ENCODE data around the gene VCL.
"Not testable (repeated sequence)": the region's sequence is repeated elsewhere in the genome, so short reads cannot be mapped to it uniquely, and the experiment has no call there.

VCL gene

DNA sequence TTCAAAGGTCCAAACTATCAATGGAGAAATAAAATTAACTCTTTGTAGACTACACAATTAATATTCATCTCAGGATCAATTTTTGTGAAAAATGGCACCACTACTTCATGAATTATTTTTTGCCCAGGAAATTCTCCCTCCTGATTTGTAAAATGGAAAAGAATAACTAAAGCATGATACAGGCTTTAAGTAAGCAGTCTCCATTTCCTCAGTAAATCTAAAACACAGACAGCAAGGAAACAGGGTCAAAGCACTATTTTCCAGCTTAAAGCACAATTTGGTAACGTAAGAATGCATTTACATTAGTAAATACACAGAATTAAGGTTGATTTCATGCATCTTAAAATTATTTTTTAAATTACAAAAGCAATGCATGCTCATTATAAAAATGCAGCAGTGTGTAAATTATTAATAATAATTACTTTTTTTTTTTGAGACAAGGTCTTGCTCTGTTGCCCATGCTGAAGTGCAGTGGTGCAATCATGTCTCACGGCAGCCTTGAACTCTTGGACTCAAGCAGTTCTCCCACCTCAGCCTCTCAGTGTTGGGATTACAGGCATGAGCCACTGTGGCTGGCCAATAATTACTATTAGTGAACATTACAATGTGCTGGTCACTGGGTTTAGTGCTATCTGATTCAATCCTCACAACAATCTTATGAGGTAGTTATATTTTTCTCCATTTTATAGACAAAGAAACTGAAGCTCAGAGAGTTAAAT is 26.1 kb upstream of the VCL start:
- no peak for DNase-seq (ENCODE audit: low read depth)

DNA sequence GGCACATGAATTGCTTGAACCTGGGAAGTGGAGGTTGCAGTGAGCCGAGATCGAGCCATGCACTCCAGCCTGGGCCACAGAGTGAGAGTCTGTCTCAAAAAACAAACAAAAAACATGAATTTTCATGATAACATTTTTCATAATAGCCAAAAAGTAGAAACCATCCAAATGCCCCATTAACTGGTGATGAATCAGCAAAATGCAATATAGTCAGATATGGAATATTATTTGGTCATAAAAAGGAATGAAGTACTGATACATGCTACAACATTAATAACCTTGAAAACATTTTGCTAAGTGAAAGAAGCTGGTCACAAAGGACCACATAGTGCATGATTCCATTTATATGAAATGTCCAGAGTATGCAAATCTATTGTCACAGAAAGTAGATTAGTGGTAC is 24.5 kb upstream of the VCL start:
- no peak for DNase-seq (ENCODE audit: low read depth)

DNA sequence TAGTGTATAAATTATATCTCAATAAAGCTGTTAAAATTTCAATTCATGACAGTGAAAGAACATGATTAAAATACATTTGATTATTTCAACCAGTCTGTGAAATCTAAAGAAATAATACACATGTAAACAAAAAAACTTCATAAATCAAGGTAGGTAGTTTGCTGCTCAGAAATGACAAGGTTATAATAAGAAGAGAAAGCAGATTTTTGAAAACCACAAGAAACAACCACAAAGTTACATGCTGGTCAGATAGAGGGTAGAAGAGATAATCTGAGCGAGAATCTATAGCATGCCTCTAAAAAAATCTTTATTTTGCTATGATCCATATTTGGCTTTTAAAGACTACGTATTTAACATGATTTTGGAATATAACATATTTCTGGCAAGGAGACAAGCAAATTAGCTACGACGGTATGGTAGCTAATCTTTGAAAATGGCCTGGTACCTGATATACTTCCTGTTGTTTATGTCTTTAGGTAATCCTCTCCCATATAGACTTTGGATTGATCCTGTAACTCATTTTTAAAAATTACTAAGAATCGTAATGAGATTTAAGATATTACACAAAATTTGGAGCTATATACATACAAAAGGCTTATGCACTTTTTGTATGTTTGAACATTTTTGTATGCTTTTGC is 23.5 kb upstream of the VCL start:
- no peak for DNase-seq (ENCODE audit: low read depth)

DNA sequence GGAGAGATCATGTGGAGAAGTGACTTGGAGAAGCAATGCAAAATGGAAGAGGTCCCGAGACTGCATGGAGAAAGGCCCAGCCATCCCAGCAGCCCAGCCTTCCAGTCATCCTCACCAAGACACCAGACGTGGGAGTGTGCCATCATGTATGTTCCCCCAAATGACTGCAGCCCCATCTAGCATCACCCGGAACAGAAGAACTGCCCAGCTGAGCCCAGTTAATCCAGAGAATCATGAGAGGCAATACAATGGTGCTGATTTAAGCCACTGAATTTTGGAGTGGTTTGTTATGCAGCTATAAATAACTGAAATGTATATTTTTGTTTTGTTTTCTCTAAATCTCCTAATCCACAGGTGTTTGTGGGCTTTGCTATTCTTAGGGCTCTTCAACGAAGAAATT is 22.5 kb upstream of the VCL start:
- DNase-seq (ENCODE audit: low read depth): no peak

DNA sequence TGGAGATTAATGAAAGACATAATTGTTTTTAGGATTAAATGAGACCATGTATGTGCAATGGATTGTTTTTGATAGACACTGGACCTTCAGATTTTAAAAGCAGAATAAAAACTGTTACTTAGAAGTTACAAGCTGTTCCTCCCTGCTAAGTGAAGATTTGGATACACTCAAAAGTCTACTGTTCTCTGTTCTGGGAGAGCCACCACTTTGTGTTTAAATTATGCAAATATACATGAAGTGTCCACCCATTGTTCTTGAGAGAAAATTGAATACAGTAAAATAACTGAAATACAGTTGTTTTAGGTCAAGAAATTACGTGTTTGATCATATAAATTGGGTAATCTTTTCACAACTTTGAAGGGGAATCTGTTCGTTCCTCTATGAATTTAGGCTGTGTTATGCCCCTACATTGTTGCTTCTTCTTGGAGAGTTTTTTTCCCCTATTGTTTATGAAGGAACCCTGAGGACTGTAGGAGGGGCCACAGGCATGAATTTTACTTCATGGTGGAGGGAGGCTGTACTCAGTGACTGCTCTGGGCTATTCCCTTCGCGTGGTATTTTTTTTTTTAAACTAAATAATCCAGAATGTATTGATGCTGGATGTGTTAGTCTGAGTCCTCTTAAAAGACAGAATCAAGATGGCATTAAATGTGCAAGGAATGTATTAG is 18.6 kb upstream of the VCL start:
- DNase-seq (ENCODE audit: low read depth): no peak

DNA sequence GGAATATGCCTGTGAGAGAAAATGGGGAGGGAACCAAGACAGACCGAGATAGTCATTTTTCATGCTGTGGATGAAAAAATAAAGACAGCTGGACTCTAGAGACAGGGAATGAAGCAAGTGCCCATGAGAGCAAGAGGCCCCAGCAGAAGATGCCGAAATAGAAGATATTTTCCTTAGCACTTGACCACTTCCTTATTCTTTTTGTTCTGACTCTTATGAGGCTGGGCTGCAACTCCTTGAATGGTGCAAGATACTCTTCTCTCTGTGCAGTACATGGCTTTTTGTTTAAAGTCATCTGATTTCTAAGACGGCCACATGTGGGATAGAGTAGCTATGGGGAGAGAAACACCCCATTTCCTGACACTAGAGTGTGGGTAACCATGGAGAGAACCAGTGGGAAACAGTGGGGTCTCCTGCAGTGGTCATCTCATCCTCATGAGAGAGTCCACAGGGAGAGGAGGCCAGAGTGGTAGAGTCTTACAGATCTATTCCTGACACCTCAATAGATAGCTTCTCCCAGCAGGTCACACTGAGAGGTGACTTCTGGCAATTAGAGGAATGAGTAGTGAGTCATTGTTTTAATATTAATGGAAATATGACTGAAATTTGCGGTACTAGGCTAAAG is 18.0 kb upstream of the VCL start:
- DNase-seq (ENCODE audit: low read depth): no peak

DNA sequence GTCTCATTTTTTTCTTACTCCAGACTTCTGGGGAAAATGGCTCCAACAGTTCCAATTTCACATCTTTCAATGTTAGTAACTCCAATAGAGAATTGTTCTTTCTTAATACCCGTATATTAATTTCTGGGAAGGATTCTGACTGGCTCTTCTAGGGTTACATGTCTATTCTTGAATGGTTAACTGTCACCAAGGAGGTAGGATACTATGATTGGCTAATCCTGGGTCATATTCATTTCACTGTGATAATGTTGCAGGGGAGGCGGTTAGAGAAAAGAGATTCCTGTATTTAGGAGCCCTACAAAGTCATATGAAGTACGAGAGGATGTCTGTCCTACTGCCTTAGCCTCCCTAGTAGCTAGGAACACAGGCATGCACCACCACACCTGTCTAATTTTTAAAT is 16.1 kb upstream of the VCL start:
- no peak for DNase-seq (ENCODE audit: low read depth)

DNA sequence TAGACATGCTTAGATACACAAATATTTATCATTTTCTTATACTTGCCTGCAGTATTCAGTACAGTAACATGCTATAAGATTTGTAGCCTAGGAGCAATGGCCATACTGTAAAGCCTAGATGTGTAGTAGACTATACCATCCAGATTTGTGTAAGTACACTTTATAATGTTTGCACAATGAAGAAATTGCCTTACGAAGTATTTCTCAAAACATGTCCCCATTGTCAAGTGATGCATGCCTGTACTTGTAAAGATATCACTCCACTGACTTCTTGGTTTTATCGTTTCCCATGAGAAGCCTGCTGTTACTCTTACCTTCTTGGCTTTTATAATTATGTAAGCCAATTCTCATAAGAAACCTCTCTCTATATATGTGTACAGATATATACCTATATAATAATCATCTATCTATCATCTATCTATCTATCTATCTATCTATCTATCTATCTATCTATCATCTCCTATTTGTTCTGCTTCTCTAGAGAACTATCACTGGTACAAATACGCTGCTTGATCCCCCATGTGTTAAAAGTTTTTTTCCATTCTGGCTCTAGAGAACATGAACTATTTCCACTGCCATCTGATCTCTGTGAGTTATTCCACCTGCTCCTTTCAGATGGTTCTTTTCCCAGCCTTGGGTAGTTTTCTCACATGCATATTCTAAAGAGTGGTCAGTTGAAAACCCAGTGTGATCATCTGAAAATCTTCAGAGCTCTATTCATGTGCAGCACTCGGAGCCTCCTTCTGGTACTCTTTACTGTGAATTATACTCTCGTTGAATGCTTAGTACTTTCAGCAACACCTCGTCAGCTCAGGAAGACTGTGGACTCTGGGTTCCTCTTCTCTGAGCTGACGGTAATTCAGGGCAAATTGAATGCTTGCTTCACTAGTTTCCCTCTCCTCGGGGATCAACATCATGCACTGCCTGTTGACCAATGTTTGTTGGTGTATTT is 14.5 kb upstream of the VCL start:
- DNase-seq (ENCODE audit: low read depth): no peak

DNA sequence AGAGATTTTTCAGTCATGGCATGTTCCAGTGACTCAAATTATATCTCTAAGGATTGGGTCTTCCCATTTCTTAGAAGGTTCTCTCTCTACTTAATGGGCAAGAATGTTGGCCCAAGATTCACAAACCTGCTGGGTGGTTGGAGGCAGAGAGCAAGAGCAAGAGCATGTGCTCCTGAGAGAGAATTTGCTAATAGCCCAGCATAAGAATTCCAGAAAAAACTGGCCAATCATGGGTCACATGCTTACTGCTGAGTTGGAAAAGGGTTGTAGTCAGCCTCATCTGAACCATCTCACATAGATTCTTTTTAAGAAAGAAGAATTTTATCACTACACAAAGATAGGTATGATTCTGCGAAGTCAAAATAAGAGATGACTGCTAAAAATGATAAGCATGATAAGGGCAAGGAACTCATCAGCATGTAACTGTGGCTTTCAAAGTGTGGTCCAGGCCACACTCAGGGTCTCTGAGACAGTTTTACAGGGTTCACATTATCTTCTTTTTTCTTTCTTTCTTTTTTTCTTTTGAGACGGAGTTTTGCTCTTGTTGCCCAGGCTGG is 8.2 kb upstream of the VCL start:
- DNase-seq (ENCODE audit: low read depth): no peak

DNA sequence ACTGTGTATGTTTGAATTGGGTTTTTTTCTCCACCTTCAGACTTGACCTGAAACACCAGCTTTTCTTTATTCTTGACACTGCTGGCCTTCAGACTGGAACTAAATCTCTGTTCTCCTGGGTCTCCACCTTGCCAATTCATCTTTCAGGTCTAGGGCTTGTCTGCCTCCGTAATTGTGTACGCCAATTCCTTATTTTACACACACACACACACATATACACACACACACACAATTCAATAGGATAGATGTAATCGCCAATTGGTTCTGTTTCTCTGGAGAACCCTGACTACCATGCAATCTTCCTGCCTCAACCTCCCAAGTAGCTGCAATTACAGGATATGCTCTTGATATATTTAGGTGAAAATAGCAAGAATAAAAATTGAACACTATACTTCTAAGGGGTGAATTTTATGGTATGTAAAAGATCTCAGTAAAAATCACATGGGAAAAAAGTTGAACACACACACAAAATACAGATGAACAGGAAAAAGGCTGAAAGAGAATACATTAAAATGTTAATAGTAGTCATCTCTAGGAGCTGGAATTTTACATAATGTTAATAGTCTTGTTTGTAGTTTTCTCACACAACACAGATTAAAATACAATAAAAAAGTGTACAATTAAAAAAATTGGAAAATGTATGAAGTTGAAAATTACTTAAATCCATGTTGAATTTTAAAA is 6.6 kb upstream of the VCL start:
- DNase-seq (ENCODE audit: low read depth): no peak

DNA sequence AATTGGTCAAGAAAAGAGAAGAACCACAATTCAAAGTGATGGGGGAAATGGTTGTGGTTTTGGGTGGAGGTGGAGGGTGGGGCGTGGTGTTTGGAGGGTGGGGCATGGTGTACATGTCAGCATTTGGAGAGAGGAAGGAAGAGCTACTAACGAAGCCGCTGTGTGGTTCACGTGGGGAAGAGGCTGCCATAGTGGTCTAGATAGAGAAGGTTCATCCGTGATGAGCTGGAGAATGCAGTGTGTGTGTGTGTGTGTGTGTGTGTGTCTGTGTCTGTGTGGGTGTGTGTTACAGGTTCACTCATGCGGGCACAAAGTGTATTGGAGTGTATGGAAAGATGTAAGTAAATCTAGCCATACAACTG is 6.1 kb upstream of the VCL start:
- no peak for DNase-seq (ENCODE audit: low read depth)

DNA sequence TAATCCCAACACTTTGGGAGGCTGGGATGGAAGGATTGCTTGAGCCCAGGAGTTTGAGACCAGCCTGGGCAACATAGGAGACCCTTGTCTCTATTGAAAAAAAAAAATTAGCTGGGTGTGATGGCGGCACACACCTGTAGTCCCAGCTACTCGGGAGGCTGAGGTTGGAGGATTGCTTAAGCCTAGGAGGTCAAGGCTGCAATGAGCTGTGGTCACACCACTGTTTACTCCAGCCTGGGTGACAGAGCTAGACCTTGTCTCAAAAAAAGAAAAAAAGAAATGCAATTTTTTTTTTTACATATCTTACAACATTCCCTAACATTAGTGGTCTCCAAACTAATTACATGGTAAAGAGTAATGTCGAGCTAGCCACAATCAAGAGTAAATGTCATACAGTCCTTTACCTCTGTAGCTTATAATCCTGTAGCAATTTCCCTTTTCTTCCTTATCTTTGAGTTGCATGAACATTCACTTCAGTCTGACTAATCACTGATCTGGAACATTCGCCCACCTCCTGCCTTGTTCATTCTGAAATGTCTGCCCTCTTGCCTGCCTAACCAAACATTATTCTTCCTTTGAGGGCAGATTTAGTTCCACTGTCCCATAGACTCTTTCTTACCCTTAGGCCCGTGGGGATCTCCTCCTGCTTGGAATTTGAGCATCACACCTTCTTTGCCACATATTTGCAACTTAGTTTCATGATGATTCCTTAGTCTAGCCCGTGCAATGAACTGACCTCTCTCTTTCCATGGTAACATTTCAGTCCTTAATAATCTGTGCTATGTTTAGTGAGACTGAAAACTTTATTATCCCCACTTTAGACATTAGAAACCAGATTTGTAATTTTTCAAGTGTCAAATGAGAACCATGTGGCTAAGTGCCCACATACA is 4.8 kb upstream of the VCL start:
- no peak for DNase-seq (ENCODE audit: low read depth)

DNA sequence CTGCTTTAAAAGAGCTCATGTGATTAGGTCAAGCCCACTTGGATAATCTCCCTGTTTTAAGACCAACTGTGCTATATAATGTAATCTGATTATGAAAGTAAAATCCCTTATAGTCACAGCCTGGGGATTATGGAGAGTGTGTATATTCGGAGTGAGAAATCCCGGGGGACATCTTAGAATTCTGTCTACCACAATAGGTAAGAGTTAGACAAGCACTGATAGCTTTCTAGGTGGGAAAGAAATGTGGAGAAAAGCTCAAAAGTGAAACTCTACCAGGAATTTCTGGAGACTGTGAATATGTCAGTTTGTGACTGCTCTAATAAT is 2.9 kb upstream of the VCL start:
- no peak for DNase-seq (ENCODE audit: low read depth)

DNA sequence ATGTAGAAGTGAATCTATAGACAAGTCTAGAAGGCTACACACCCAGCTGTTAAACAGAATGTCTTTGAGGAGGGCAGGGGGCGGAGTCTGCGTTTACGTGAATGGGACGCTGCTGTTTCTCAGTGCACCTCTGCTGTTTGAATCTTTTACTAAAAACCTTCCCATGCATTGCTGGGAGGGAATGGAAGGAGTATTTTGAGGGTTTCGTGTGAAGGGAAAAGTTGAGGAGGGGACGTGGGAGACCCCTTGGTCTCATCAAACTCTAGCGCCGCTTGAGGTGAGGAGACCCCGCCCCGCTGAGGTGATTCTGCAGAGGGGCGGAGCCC is 492 bp upstream of the VCL start:
- DNase-seq (ENCODE audit: low read depth): no peak

DNA sequence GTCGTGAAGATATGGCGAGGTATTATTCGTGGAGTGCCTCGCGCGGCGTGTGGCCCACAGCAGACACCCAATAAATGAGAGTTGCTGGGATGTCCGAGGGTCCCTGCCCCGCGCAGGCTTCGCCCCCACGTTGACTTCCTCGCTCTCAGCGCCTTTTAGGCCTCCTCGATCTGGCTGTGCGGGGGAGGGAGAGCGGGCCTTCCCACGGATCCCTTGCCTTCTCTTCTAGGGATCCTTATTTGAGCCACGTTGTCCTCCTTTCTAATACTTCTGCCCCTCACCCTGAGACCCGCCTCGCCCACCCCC is 660 bp downstream of the VCL start:
- no peak for DNase-seq (ENCODE audit: low read depth)

DNA sequence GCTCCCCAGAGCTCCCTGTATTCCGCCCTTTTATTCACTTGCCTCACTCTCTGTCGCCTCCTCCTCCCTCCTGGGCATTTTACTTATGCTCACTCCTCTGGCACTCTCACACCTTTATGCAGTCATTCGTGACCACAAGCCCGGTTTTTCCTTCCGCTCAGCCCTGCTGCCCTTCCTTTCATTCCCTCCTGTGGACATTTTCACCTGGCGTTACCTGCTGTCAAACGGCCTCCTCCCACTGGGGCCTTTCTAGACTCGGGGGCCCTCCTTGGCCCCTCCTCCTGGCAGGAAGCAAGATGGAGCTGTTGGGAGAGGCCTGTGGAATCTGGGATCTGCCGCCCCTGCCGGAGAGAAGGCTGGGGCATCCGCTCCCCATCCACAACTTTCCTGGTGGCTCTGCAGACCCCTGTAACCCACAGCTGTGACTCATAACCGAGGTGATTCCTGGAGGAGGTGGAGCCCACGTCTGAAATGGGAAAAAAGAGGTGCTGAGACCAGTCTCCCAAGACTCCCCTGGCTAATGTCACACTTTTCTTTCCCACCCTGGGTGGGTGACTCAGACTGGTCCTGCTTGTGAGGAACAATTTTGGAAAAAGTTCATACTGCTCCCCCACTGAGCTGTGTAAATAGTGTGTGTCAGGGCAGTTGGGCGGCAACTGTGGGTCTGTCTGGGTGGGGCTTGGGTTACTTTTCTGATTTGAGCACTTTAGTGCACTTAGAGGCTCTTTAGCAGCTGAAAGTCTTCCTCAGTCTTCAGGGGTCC is 1.2 kb downstream of the VCL start:
- peak; percentile 69 for DNase-seq (ENCODE audit: low read depth)

DNA sequence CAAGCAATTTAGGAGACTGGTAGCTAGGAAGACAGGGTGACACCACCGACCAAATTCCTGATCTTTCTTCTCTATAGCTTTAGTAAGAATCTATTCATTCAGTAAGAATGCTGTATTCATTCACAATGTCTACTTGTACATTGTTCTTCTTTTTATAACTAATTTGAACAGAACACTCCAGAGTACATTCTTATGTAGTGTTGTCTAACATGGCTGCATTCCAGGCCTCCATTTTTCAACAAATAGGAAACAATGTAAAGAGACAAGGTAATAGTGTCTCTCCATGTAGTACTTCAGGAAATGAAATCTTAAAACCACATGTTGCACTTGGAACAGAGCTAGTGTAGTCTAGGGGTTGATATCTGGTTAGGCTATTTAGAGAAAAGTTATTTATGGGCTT is 1.8 kb downstream of the VCL start:
- peak; percentile 35 for DNase-seq (ENCODE audit: low read depth)

DNA sequence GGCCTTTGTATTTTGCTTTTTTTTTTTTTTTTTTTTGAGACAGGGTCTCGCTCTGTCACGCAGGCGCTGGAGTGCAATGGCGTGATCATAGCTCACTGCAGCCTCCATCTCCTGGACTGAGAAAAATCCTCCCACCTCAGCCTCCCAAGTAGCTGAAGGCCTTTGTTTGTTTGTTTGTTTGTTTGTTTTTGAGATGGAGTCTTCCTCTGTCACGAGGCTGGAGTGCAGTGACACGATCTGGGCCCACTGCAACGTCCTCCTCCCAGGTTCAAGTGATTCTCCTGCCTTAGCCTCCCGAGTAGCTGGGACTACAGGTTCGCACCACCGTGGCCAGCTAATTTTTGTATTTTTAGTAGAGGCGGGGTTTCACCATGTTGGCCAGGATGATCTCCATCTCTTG is 2.3 kb downstream of the VCL start:
- DNase-seq (ENCODE audit: low read depth): not testable (repeated sequence)

DNA sequence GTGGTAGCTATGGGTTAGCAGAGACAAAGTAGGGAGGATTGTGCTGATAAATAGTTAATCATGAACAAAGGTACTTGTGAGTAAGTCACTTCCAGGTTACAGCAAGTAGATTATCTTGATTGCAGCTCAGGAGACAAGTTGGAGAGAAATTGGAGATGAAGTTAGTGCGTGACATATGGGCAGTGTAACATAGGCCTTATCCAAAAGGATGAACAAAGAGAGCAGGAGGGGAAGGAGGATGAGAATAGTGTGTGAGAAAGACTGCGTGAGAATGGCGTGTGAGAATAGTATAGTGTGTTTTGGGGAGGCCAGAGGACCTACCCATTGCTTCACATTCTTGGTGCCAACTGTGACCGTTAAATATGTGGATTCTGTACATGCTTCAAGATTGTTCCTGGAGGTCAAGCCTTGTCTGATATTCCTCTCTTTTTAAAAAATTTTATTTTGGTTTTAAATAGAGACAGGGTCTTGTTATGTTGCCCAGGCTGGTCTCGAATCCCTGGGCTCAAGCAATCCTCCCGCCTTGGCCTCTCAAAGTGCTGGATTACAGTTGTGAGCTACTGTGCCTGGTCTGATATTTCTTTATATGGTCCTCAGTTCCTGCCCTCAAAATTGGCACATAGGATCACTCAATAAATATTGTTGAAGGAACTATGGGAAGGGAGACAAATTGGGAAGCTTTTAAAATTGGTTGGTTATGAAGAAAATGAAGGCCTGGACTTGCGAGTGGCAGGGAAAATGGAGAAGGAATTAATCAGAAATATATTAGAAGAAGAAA is 3.2 kb downstream of the VCL start:
- DNase-seq (ENCODE audit: low read depth): no peak

Measured in fibroblast of gingiva (primary cell).